Suppressor macrophage treated with lipopolysaccharide for 4 hours (primary cell): ENCODE data around the gene CRISPLD2.

Experiments used
- DNase-seq: peaks from one replicate; pipeline ENCODE4 v3.0.0-alpha.2; 2020

Gene CRISPLD2

GRCh38 chr16:84819644-84820304 lies at the start of gene CRISPLD2:
Gene CRISPLD2 (plus strand): TSS chr16:84819985. CDS start chr16:84838496, 18,511 bp downstream.
- DNase-seq, result peak; percentile 93

- no peak for DNase-seq
Measured at GRCh38 chr16:84773312-84773711, 46.5 kb upstream of the CRISPLD2 start.

- DNase-seq, result peak; percentile 74
Measured at GRCh38 chr16:84774810-84775209, 45.0 kb upstream of the CRISPLD2 start.

GRCh38 chr16:84775262-84775810 lies 44.4 kb upstream of the CRISPLD2 start:
- DNase-seq, result no peak

GRCh38 chr16:84777435-84777834 lies 42.4 kb upstream of the CRISPLD2 start:
- DNase-seq, result no peak

- no peak for DNase-seq
Measured at GRCh38 chr16:84778720-84779119, 41.1 kb upstream of the CRISPLD2 start.

- DNase-seq, result no peak
Measured at GRCh38 chr16:84780063-84780462, 39.7 kb upstream of the CRISPLD2 start.

GRCh38 chr16:84780544-84781376 lies 39.0 kb upstream of the CRISPLD2 start:
- DNase-seq, result no peak

GRCh38 chr16:84782846-84783245 lies 36.9 kb upstream of the CRISPLD2 start:
- DNase-seq, result no peak

- DNase-seq, result no peak
Measured at GRCh38 chr16:84785843-84786581, 33.8 kb upstream of the CRISPLD2 start.

GRCh38 chr16:84786605-84787262 lies 33.1 kb upstream of the CRISPLD2 start:
- no peak for DNase-seq

- no peak for DNase-seq
Measured at GRCh38 chr16:84787263-84787622, 32.5 kb upstream of the CRISPLD2 start.

- DNase-seq, result no peak
Measured at GRCh38 chr16:84788920-84789391, 30.8 kb upstream of the CRISPLD2 start.

- DNase-seq, result no peak
Measured at GRCh38 chr16:84789431-84789830, 30.4 kb upstream of the CRISPLD2 start.

GRCh38 chr16:84790301-84790700 lies 29.5 kb upstream of the CRISPLD2 start:
- DNase-seq, result no peak

GRCh38 chr16:84791088-84791487 lies 28.7 kb upstream of the CRISPLD2 start:
- no peak for DNase-seq

GRCh38 chr16:84791501-84791900 lies 28.3 kb upstream of the CRISPLD2 start:
- no peak for DNase-seq

GRCh38 chr16:84794186-84794585 lies 25.6 kb upstream of the CRISPLD2 start:
- DNase-seq, result no peak

GRCh38 chr16:84794626-84795025 lies 25.2 kb upstream of the CRISPLD2 start:
- DNase-seq, result no peak

GRCh38 chr16:84795329-84796053 lies 24.3 kb upstream of the CRISPLD2 start:
- peak; percentile 71 for DNase-seq

- no peak for DNase-seq
Measured at GRCh38 chr16:84800158-84800978, 19.4 kb upstream of the CRISPLD2 start.
